GM19240 (cell line): Measurements from ENCODE around the gene SAMD9.
"Not testable (repeated sequence)": the region's sequence is repeated elsewhere in the genome, so short reads cannot be mapped to it uniquely, and the experiment has no call there.

Experiments used
- DNase-seq: peaks from one replicate; pipeline ENCODE4 v3.0.0; 2011; ENCODE audit warnings: low spot score; ENCODE audit not compliant: insufficient read length

The SAMD9 gene

GRCh38 chr7:93120592-93121549 is 3.1 kb upstream of the SAMD9 start:
- no peak for DNase-seq

GRCh38 chr7:93119191-93119905 is 1.6 kb upstream of the SAMD9 start:
- DNase-seq, result no peak

GRCh38 chr7:93117327-93117726 is 452 bp downstream of the SAMD9 start:
- no peak for DNase-seq

- no peak for DNase-seq
These were observed 2.0 kb downstream of the SAMD9 start for GRCh38 chr7:93115796-93116195.

- no peak for DNase-seq
These were observed 9.8 kb downstream of the SAMD9 start for GRCh38 chr7:93108003-93108402.

GRCh38 chr7:93097388-93097787 is 20.4 kb downstream of the SAMD9 start:
- no peak for DNase-seq

- DNase-seq, result no peak
These were observed 24.9 kb downstream of the SAMD9 start for GRCh38 chr7:93092757-93093370.

- DNase-seq, result not testable (repeated sequence)
These were observed 44.4 kb downstream of the SAMD9 start for GRCh38 chr7:93073357-93073756.

GRCh38 chr7:93062599-93062998 is 55.2 kb downstream of the SAMD9 start:
- no peak for DNase-seq

GRCh38 chr7:93060865-93061264 is 56.9 kb downstream of the SAMD9 start:
- no peak for DNase-seq

- no peak for DNase-seq
These were observed 57.8 kb downstream of the SAMD9 start for GRCh38 chr7:93060025-93060424.

GRCh38 chr7:93056621-93057020 is 61.2 kb downstream of the SAMD9 start:
- DNase-seq, result not testable (repeated sequence)

GRCh38 chr7:93055543-93056107 is 62.2 kb downstream of the SAMD9 start:
- DNase-seq, result no peak

- DNase-seq, result no peak
These were observed 62.8 kb downstream of the SAMD9 start for GRCh38 chr7:93054975-93055374.

- DNase-seq, result no peak
These were observed 63.5 kb downstream of the SAMD9 start for GRCh38 chr7:93053949-93054943.

- no peak for DNase-seq
These were observed 64.4 kb downstream of the SAMD9 start for GRCh38 chr7:93053209-93053948.

- DNase-seq, result no peak
These were observed 66.1 kb downstream of the SAMD9 start for GRCh38 chr7:93051660-93052059.
